H9 (cell line): ENCODE data around the gene ZNHIT2. TPM values are rescaled to one million over a fixed set of nuclear protein-coding genes. Genes with fewer than 3 reads are reported as not detected.

Source experiments
- DNase-seq: peaks from one replicate; pipeline ENCODE4 v3.0.0-alpha.2; 2017
- H2AFZ ChIP-seq: one replicate; pipeline ENCODE4 v1.6.1; 2013; ENCODE audit warnings: mild to moderate bottlenecking, low read length, control low read depth, moderate library complexity
- H2AK5ac ChIP-seq: 2 replicates; pipeline ENCODE4 v1.6.1; 2013; ENCODE audit warnings: low read length, control low read depth, mixed read lengths; ENCODE audit not compliant: insufficient read length
- H2BK120ac ChIP-seq: one replicate; pipeline ENCODE4 v1.6.1; 2013; ENCODE audit warnings: low read depth, mild to moderate bottlenecking, low read length, control low read depth, inconsistent platforms; ENCODE audit not compliant: poor library complexity, severe bottlenecking
- H2BK12ac ChIP-seq: 2 replicates; pipeline ENCODE4 v1.6.1; 2013; ENCODE audit warnings: low read length, control low read depth, mixed read lengths, low read depth; ENCODE audit not compliant: insufficient read length
- H2BK15ac ChIP-seq: 2 replicates; pipeline ENCODE4 v1.6.1; 2013; ENCODE audit warnings: low read depth, low read length, control low read depth
- H2BK20ac ChIP-seq: one replicate; pipeline ENCODE4 v1.6.1; 2013; ENCODE audit warnings: low read depth, mild to moderate bottlenecking, low read length, control low read depth, inconsistent platforms; ENCODE audit not compliant: poor library complexity, severe bottlenecking
- H2BK5ac ChIP-seq: 2 replicates; pipeline ENCODE4 v1.6.1; 2013; ENCODE audit warnings: low read length, control low read depth, mixed read lengths; ENCODE audit not compliant: insufficient read length
- H3K14ac ChIP-seq: 2 replicates; pipeline ENCODE4 v1.6.1; 2013; ENCODE audit warnings: low read length, control low read depth; ENCODE audit not compliant: insufficient read depth
- H3K18ac ChIP-seq: 2 replicates; pipeline ENCODE4 v1.6.1; 2013; ENCODE audit warnings: low read depth, mild to moderate bottlenecking, mixed read lengths, low read length, control low read depth; ENCODE audit not compliant: insufficient read length
- H3K23ac ChIP-seq: 2 replicates; pipeline ENCODE4 v1.6.1; 2013; ENCODE audit warnings: low read length, control low read depth, mixed read lengths, low read depth; ENCODE audit not compliant: insufficient read length
- H3K23me2 ChIP-seq: 2 replicates; pipeline ENCODE4 v1.6.1; 2013; ENCODE audit warnings: low read depth, mild to moderate bottlenecking, mixed read lengths, low read length, control low read depth; ENCODE audit not compliant: insufficient read length, poor library complexity, severe bottlenecking
- H3K27ac ChIP-seq: 2 replicates; pipeline ENCODE4 v1.5.1; 2013; ENCODE audit warnings: low read length, control low read depth, mixed read lengths, low read depth; ENCODE audit not compliant: insufficient read length
- H3K27me3 ChIP-seq: 2 replicates; pipeline ENCODE4 v1.6.1; 2013; ENCODE audit warnings: low read length, control low read depth, inconsistent platforms; ENCODE audit not compliant: insufficient read depth
- H3K4ac ChIP-seq: 2 replicates; pipeline ENCODE4 v1.6.1; 2013; ENCODE audit warnings: low read depth, mild to moderate bottlenecking, control low read depth, inconsistent platforms, low read length, moderate library complexity
- H3K4me1 ChIP-seq: 2 replicates; pipeline ENCODE4 v1.6.1; 2013; ENCODE audit warnings: low read length, control low read depth, inconsistent platforms; ENCODE audit not compliant: insufficient read depth
- H3K4me2 ChIP-seq: 2 replicates; pipeline ENCODE4 v1.6.1; 2013; ENCODE audit warnings: low read length, control low read depth, mixed read lengths; ENCODE audit not compliant: insufficient read length, insufficient read depth
- H3K56ac ChIP-seq: 2 replicates; pipeline ENCODE4 v1.6.1; 2013; ENCODE audit warnings: low read depth, mild to moderate bottlenecking, mixed read lengths, low read length, control low read depth; ENCODE audit not compliant: insufficient read length
- H3K79me1 ChIP-seq: 2 replicates; pipeline ENCODE4 v1.6.1; 2013; ENCODE audit warnings: low read depth, mild to moderate bottlenecking, moderate library complexity, low read length, control low read depth, inconsistent platforms; ENCODE audit not compliant: insufficient read depth, poor library complexity, severe bottlenecking
- H3K79me2 ChIP-seq: 2 replicates; pipeline ENCODE4 v1.6.1; 2013; ENCODE audit warnings: low read length, control low read depth, inconsistent platforms; ENCODE audit not compliant: insufficient read depth
- H3K9ac ChIP-seq: 2 replicates; pipeline ENCODE4 v1.6.1; 2013; ENCODE audit warnings: low read length, control low read depth, mixed read lengths; ENCODE audit not compliant: insufficient read length; ENCODE audit errors: extremely low read depth
- H3K9me3 ChIP-seq: one replicate; pipeline ENCODE4 v1.6.1; 2013; ENCODE audit warnings: low read depth, low read length, inconsistent platforms; ENCODE audit not compliant: control insufficient read depth
- H3T11ph ChIP-seq: one replicate; pipeline ENCODE4 v1.6.1; 2013; ENCODE audit warnings: mild to moderate bottlenecking, low read length, control low read depth, inconsistent platforms
- H4K20me1 ChIP-seq: one replicate; pipeline ENCODE4 v1.6.1; 2013; ENCODE audit not compliant: control insufficient read depth, insufficient read length, insufficient read depth
- H4K5ac ChIP-seq: 2 replicates; pipeline ENCODE4 v1.6.1; 2013; ENCODE audit warnings: low read depth, mild to moderate bottlenecking, mixed read lengths, low read length, control low read depth; ENCODE audit not compliant: insufficient read length
- H4K8ac ChIP-seq: replicated peaks from 2 replicates; pipeline ENCODE4 v1.6.1; 2013; ENCODE audit warnings: low read length, control low read depth, mixed read lengths, low read depth; ENCODE audit not compliant: insufficient read length
- H4K91ac ChIP-seq: 2 replicates; pipeline ENCODE4 v1.6.1; 2013; ENCODE audit warnings: low read depth, mild to moderate bottlenecking, moderate library complexity, mixed read lengths, low read length, control low read depth; ENCODE audit not compliant: insufficient read length
- H3K27ac Mint-ChIP-seq, 3 experiments: 2 replicates in 2 of 3; 3 replicates in 1 of 3; pipeline ENCODE4 v1.8.0; 2020 to 2021; ENCODE audit warnings: mixed read lengths in 3 of 3, mild to moderate bottlenecking in 1 of 3, moderate library complexity in 1 of 3
- H3K27me3 Mint-ChIP-seq: 2 replicates; pipeline ENCODE4 v1.8.0; 2021; ENCODE audit warnings: low read depth, mild to moderate bottlenecking, moderate library complexity, mixed read lengths
- H3K36me3 Mint-ChIP-seq, 3 experiments: 2 replicates in 2 of 3; 3 replicates in 1 of 3; pipeline ENCODE4 v1.8.0; 2020 to 2021; ENCODE audit warnings: low read depth in 3 of 3, mixed read lengths in 3 of 3; ENCODE audit not compliant: insufficient read depth in 1 of 3
- H3K4me1 Mint-ChIP-seq, 2 experiments: 2 replicates each; pipeline ENCODE4 v1.8.0; 2020; ENCODE audit warnings: mixed read lengths in 2 of 2
- H3K4me3 Mint-ChIP-seq, 2 experiments: 2 replicates in 1 of 2; 3 replicates in 1 of 2; pipeline ENCODE4 v1.8.0; 2020 to 2021; ENCODE audit warnings: mild to moderate bottlenecking in 2 of 2, mixed read lengths in 2 of 2, moderate library complexity in 1 of 2
- H3K9me3 Mint-ChIP-seq, 2 experiments: 2 replicates in 1 of 2; 3 replicates in 1 of 2; pipeline ENCODE4 v1.8.0; 2020; ENCODE audit warnings: mild to moderate bottlenecking in 2 of 2, mixed read lengths in 2 of 2, moderate library complexity in 1 of 2
- CTCF ChIP-seq: fragments of 200-600 bp; sonication (generic); conservative IDR thresholded peaks from 3 replicates; pipeline ENCODE4 v1.8.0; 2021; ENCODE audit warnings: antibody characterized with exemption, mild to moderate bottlenecking
- WGBS: extraction: QIAGEN DNeasy Blood & Tissue Kit; methylation state at CpG from one replicate; pipeline ENCODE4 v1.1.7; 2013; ENCODE audit warnings: missing lambda C conversion rate, low lambda C conversion rate, mixed read lengths; ENCODE audit not compliant: insufficient read length; ENCODE audit errors: extremely low coverage; 5-methylcytosine and 5-hydroxymethylcytosine counted together
- total RNA-seq: library from RNA; stranded (reverse); gene quantifications from 2 replicates; pipeline ENCODE4 v1.2.1, GENCODE V29; 2021

Gene ZNHIT2
- total RNA-seq, 1 experiment from 2014 or later = 18.3 TPM

DNA sequence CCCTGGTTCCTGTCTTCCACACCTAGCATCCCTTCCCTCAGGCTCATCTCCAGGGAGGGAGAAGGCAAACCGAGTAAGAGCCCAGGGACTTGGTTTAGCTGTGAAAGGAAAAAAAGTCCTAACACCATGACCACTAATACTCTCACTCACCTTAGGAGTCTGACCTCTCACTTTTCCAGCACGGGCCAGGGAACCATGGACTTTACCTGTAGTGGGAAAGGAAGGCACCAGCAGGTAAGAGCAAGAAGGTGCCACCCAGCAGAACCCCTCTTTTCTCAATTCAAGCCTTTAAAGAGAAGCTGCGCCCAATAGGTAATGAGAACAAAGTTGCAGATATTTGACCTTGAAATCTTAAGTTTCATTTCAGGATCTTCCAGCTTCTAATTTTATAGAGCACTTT lies 3.3 kb upstream of the ZNHIT2 start:
- Mint-ChIP-seq H3K27me3 (peaks cover 1% of the 10 kb centered on the region; the same call in 1 of the 2 replicates), H3K36me3 (peaks cover 35 to 71% (median 60%) of the 10 kb centered on the region in 3 experiments), H3K4me3 (peak overlapping the region; percentile 100), H3K9me3 (no peaks in the 10 kb centered on the region), H3K27ac (peak overlapping the region; percentile 99 to 100 (median 100); a peak in 6 of 7 replicates), H3K4me1 (peaks cover 6 to 21% of the 10 kb centered on the region in 2 experiments)
- no peak overlapping the region for H4K5ac ChIP-seq
- H3K14ac ChIP-seq = no peak overlapping the region
- H3K79me2 ChIP-seq = peaks cover 9% of the 10 kb centered on the region; the same call in 1 of the 2 replicates
- H4K8ac ChIP-seq = no peak overlapping the region
- H3K18ac ChIP-seq = no peak overlapping the region
- H3K23ac ChIP-seq = no peak overlapping the region
- H2BK15ac ChIP-seq = no peak overlapping the region
- H3K9me3 ChIP-seq = no peaks in the 10 kb centered on the region
- no peak overlapping the region for H2AK5ac ChIP-seq
- H3K23me2 ChIP-seq = peaks cover 12% of the 10 kb centered on the region
- H4K20me1 ChIP-seq = no peaks in the 10 kb centered on the region
- H3K27ac ChIP-seq = no peak overlapping the region
- H2BK20ac ChIP-seq = no peak overlapping the region
- DNase-seq = no peak
- no peak overlapping the region for H2BK120ac ChIP-seq
- WGBS = no CpG with 5 or more reads among the region's 3 CpGs
- H2BK5ac ChIP-seq = no peak overlapping the region
- no peaks in the 10 kb centered on the region for H3K4me1 ChIP-seq
- H2BK12ac ChIP-seq = no peak overlapping the region
- H3T11ph ChIP-seq = no peak overlapping the region
- no peak overlapping the region for H2AFZ ChIP-seq
- H3K4ac ChIP-seq = no peak overlapping the region
- no peak overlapping the region for H4K91ac ChIP-seq
- no peaks in the 10 kb centered on the region for H3K27me3 ChIP-seq
- TF ChIP-seq CTCF = no peak
- H3K56ac ChIP-seq = no peak overlapping the region
- H3K4me2 ChIP-seq = peak overlapping the region; percentile 81
- peaks cover 5% of the 10 kb centered on the region for H3K79me1 ChIP-seq
- no peak overlapping the region for H3K9ac ChIP-seq
